GM12878 (cell line): Measurements from ENCODE around the gene GPI. TPM values are rescaled to one million over a fixed set of nuclear protein-coding genes. Genes with fewer than 3 reads are reported as not detected.
"Not testable (repeated sequence)": the region's sequence is repeated elsewhere in the genome, so short reads cannot be mapped to it uniquely, and the experiment has no call there.

Experiments
- ATAC-seq: fragments of 200-7000 bp; cut with Tn5 transposase; 3 replicates; pipeline ENCODE4 v1.9.1; 2020; ENCODE audit warnings: mild to moderate bottlenecking, moderate library complexity
- BruUV-seq: library from RNA; stranded (reverse); fragments of 400-500 nt; replicated peaks from 2 replicates; lab custom pipeline; 2021; lab: Mats Ljungman, UMichigan
- CTCF ChIA-PET: fragments of 300-600 bp; sonication (Branson Sonifier 250); formaldehyde crosslinking; extraction: SDS; loops from one replicate; lab custom pipeline; 2021; ENCODE audit warnings: inconsistent platforms; lab: Yijun Ruan, JAX
- POLR2A ChIA-PET: fragments of 350-600 bp; formaldehyde crosslinking; extraction: SDS; loops from one replicate; lab custom pipeline; 2021; ENCODE audit warnings: inconsistent platforms; lab: Charles Lee
- RAD21 ChIA-PET: fragments of 300-600 bp; sonication (Branson Sonifier 250); formaldehyde crosslinking; loops from one replicate; lab custom pipeline; 2023; ENCODE audit warnings: antibody characterized with exemption; ENCODE audit not compliant: unreplicated experiment; lab: Charles Lee
- SMC1A ChIA-PET: fragments of 300-600 bp; sonication (Branson Sonifier 250); formaldehyde crosslinking; loops from one replicate; lab custom pipeline; 2023; ENCODE audit not compliant: unreplicated experiment, uncharacterized antibody; lab: Charles Lee
- DNase-seq: peaks from one replicate; pipeline ENCODE4 v3.0.0-alpha.2; 2011; ENCODE audit warnings: low read depth, low spot score
- FAIRE-seq: peaks from 3 replicates; lab custom pipeline; 2011; peaks lifted over from hg19 to GRCh38; lab: Jason Lieb, UNC
- H2AFZ ChIP-seq: 2 replicates; pipeline ENCODE4 v1.6.0; 2011; ENCODE audit warnings: low read depth, low read length, control low read depth; ENCODE audit not compliant: control insufficient read depth
- H3K27ac ChIP-seq: 2 replicates; pipeline ENCODE4 v1.5.1; 2011; ENCODE audit warnings: control low read depth; ENCODE audit not compliant: control insufficient read depth, insufficient read depth
- H3K27me3 ChIP-seq, 2 experiments: replicated peaks in 1 of 2; 2 replicates each; pipeline versions ENCODE4 v1.6.0 to v1.6.1; 2011; ENCODE audit warnings: low read length in 1 of 2; ENCODE audit not compliant: control insufficient read depth in 2 of 2, insufficient read depth in 2 of 2
- H3K36me3 ChIP-seq, 2 experiments: 2 replicates each; pipeline ENCODE4 v1.5.1; 2011; ENCODE audit warnings: low read length in 1 of 2; ENCODE audit not compliant: control insufficient read depth in 2 of 2, insufficient read depth in 2 of 2
- H3K4me1 ChIP-seq: 2 replicates; pipeline ENCODE4 v1.6.1; 2011; ENCODE audit warnings: mild to moderate bottlenecking, low read length, moderate library complexity, mixed read lengths; ENCODE audit not compliant: control insufficient read depth, insufficient read depth
- H3K4me2 ChIP-seq: 2 replicates; pipeline ENCODE4 v1.6.0; 2011; ENCODE audit warnings: control low read depth; ENCODE audit not compliant: control insufficient read depth, insufficient read depth
- H3K4me3 ChIP-seq: fragments of 200-600 bp; sonication (generic); 2 replicates; pipeline ENCODE4 v1.5.1; 2016
- H3K79me2 ChIP-seq: 2 replicates; pipeline ENCODE4 v1.6.0; 2011; ENCODE audit warnings: low read length; ENCODE audit not compliant: control insufficient read depth, insufficient read depth
- H3K9ac ChIP-seq: 2 replicates; pipeline ENCODE4 v1.8.0; 2011; ENCODE audit warnings: low read length, control low read depth, mixed read lengths; ENCODE audit not compliant: control insufficient read depth, insufficient read depth
- H3K9me3 ChIP-seq: replicated peaks from 3 replicates; pipeline ENCODE4 v1.5.1; 2011; ENCODE audit warnings: mild to moderate bottlenecking, low read length; ENCODE audit not compliant: control insufficient read depth, insufficient read depth
- H4K20me1 ChIP-seq: 2 replicates; pipeline ENCODE4 v1.6.0; 2011; ENCODE audit not compliant: control insufficient read depth, insufficient read depth
- ESRRA ChIP-seq: IDR thresholded peaks from 2 replicates; pipeline ENCODE4 v1.6.1; 2012; ENCODE audit warnings: mild to moderate bottlenecking, low read length, improper control_type of control experiment
- NFXL1 ChIP-seq: fragments of 450-650 bp; IDR thresholded peaks from 2 replicates; pipeline ENCODE4 v1.6.1; 2017; ENCODE audit warnings: antibody characterized with exemption, mild to moderate bottlenecking, borderline replicate concordance
- TAF1 ChIP-seq: IDR thresholded peaks from 2 replicates; pipeline ENCODE4 v1.6.1; 2011; ENCODE audit warnings: mild to moderate bottlenecking, low read depth, low read length, borderline replicate concordance
- WGBS: methylation state at CpG from one replicate; pipeline ENCODE4 v1.1.6; 2016; ENCODE audit warnings: low lambda C conversion rate; ENCODE audit not compliant: insufficient replicate concordance, insufficient coverage; ENCODE audit errors: missing lambda C conversion rate; 5-methylcytosine and 5-hydroxymethylcytosine counted together
- in situ Hi-C: fragments of 300-500 bp; cut with MboI; formaldehyde crosslinking; loops from 9 replicates; pipeline ENCODE4 v1.14.3; 2018; ENCODE audit warnings: mixed read lengths
- intact Hi-C: fragments of 100-400 bp; cut with micrococcal nuclease; formaldehyde crosslinking; loops from one replicate; pipeline ENCODE4 v1.14.2; 2022; ENCODE audit not compliant: unreplicated experiment
- polyA plus RNA-seq, 11 experiments: library from polyadenylated mRNA; depleted of rRNA in 4 of 11; unstranded in 6 of 11; stranded (reverse) in 5 of 11; fragments of >200 nt; fragmentation: Nextera tagmentation in 4 of 11; fragmentation: Illumina TruSeq in 1 of 11; extraction: Ambion mirVana in 4 of 11; extraction: Trizol in 1 of 11; gene quantifications; 1 replicate in 1 of 11; 2 replicates in 10 of 11; pipeline versions ENCODE4 v1.2.1 to v1.2.3, GENCODE V29; 2011 to 2016; ENCODE audit warnings: inconsistent platforms in 2 of 11, missing spikeins in 2 of 11, low read depth in 1 of 11
- total RNA-seq, 4 experiments: library from RNA; depleted of rRNA in 3 of 4; stranded (reverse); fragments of >200 nt in 3 of 4; fragmentation: Illumina TruSeq in 1 of 4; extraction: Trizol in 1 of 4; gene quantifications; 2 replicates each; pipeline versions ENCODE4 v1.2.1 to v1.2.3, GENCODE V29; 2013 to 2021
- TF ChIP-seq, protein P1 (sequence below): fragments of 450-650 bp; formaldehyde crosslinking; IDR thresholded peaks from 2 replicates; pipeline ENCODE4 v1.4.0; 2020; ENCODE audit warnings: mild to moderate bottlenecking, moderate library complexity
- TF ChIP-seq, protein P2 (sequence below), 3 experiments: IDR thresholded peaks in 2 of 3; conservative IDR thresholded peaks in 1 of 3; 2 replicates each; pipeline ENCODE4 v1.5.1; 2011; ENCODE audit warnings: low read depth in 3 of 3, low read length in 3 of 3, mild to moderate bottlenecking in 3 of 3, control low read depth in 2 of 3, moderate library complexity in 2 of 3, inconsistent platforms in 1 of 3, mixed read lengths in 1 of 3; ENCODE audit not compliant: control insufficient read depth in 2 of 3, insufficient read depth in 1 of 3; ENCODE audit errors: extremely low read depth in 1 of 3

GPI gene
- total and polyA plus RNA-seq, 10 of the 15 experiments (the other 5 are each of a cell fraction or from before 2014, with no cell fraction given): 124 to 400 (median 190) TPM

DNA sequence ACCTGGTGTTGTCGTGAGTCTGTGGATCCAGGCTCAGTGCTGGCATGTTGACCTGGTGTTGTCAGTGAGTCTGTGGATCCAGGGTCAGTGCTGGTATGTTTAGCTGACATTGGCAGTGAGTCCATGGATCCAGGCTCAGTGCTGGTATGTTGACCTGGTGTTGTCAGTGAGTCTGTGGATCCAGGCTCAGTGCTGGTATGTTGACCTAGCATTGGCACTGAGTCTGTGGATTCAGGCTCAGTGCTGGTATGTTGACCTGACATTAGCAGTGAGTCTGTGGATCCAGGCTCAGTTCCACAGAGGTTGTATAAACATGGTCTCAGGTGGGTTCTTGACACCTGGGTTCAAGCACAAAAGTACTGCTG is 22.4 kb downstream of the GPI start (continued):
- TF ChIP-seq, protein P1, sequence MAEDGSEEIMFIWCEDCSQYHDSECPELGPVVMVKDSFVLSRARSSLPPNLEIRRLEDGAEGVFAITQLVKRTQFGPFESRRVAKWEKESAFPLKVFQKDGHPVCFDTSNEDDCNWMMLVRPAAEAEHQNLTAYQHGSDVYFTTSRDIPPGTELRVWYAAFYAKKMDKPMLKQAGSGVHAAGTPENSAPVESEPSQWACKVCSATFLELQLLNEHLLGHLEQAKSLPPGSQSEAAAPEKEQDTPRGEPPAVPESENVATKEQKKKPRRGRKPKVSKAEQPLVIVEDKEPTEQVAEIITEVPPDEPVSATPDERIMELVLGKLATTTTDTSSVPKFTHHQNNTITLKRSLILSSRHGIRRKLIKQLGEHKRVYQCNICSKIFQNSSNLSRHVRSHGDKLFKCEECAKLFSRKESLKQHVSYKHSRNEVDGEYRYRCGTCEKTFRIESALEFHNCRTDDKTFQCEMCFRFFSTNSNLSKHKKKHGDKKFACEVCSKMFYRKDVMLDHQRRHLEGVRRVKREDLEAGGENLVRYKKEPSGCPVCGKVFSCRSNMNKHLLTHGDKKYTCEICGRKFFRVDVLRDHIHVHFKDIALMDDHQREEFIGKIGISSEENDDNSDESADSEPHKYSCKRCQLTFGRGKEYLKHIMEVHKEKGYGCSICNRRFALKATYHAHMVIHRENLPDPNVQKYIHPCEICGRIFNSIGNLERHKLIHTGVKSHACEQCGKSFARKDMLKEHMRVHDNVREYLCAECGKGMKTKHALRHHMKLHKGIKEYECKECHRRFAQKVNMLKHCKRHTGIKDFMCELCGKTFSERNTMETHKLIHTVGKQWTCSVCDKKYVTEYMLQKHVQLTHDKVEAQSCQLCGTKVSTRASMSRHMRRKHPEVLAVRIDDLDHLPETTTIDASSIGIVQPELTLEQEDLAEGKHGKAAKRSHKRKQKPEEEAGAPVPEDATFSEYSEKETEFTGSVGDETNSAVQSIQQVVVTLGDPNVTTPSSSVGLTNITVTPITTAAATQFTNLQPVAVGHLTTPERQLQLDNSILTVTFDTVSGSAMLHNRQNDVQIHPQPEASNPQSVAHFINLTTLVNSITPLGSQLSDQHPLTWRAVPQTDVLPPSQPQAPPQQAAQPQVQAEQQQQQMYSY (CRISPR knock-in tag): no peak
- TF ChIP-seq, protein P2, sequence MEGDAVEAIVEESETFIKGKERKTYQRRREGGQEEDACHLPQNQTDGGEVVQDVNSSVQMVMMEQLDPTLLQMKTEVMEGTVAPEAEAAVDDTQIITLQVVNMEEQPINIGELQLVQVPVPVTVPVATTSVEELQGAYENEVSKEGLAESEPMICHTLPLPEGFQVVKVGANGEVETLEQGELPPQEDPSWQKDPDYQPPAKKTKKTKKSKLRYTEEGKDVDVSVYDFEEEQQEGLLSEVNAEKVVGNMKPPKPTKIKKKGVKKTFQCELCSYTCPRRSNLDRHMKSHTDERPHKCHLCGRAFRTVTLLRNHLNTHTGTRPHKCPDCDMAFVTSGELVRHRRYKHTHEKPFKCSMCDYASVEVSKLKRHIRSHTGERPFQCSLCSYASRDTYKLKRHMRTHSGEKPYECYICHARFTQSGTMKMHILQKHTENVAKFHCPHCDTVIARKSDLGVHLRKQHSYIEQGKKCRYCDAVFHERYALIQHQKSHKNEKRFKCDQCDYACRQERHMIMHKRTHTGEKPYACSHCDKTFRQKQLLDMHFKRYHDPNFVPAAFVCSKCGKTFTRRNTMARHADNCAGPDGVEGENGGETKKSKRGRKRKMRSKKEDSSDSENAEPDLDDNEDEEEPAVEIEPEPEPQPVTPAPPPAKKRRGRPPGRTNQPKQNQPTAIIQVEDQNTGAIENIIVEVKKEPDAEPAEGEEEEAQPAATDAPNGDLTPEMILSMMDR (IDR thresholded peaks at IDR 0.05 in 2 of 3, conservative IDR thresholded peaks at IDR 0.05 in 1 of 3; ENCODE audit: control insufficient read depth in 2 of 3, extremely low read depth in 1 of 3, insufficient read depth in 1 of 3, low read depth in 3 of 3, low read length in 3 of 3): no peak
- TF ChIP-seq NFXL1 (no peak), ESRRA (no peak), TAF1 (no peak)

- CTCF ChIA-PET: interaction anchor here (0.6 to 1.2 kb wide), 2 partner anchors 42 to 485 kb away, joined by 3 read pairs; no protein-coding TSS in a partner anchor
- H3K4me3 ChIP-seq, H4K20me1 ChIP-seq, FAIRE-seq, H3K9me3 ChIP-seq, RAD21 ChIA-PET, H3K79me2 ChIP-seq, H3K9ac ChIP-seq, POLR2A ChIA-PET, H3K27ac ChIP-seq, BruUV-seq, DNase-seq, intact Hi-C loops, H3K4me2 ChIP-seq, H3K4me1 ChIP-seq, H2AFZ ChIP-seq, H3K27me3 ChIP-seq, ATAC-seq, in situ Hi-C loops: not testable (repeated sequence)
- H3K36me3 ChIP-seq: peaks cover 44 to 72% of the 10 kb centered on the region in 2 experiments
- SMC1A ChIA-PET: interaction anchor here (0.9 kb wide), 1 partner anchor 17 kb away, joined by 3 read pairs; no protein-coding TSS in a partner anchor
- 100% methylated on average over 2 of the region's 2 CpGs for WGBS
Observed at GRCh38 chr19:34388745-34389144, 23.7 kb downstream of the GPI start.
